H9 (cell line): ENCODE results near the gene ZNF628. TPM values are rescaled to one million over a fixed set of nuclear protein-coding genes. Genes with fewer than 3 reads are reported as not detected.

ENCODE experiments used
- DNase-seq: peaks from one replicate; pipeline ENCODE4 v3.0.0-alpha.2; 2017
- H2AFZ ChIP-seq: one replicate; pipeline ENCODE4 v1.6.1; 2013; ENCODE audit warnings: mild to moderate bottlenecking, low read length, control low read depth, moderate library complexity
- H2AK5ac ChIP-seq: 2 replicates; pipeline ENCODE4 v1.6.1; 2013; ENCODE audit warnings: low read length, control low read depth, mixed read lengths; ENCODE audit not compliant: insufficient read length
- H2BK120ac ChIP-seq: one replicate; pipeline ENCODE4 v1.6.1; 2013; ENCODE audit warnings: low read depth, mild to moderate bottlenecking, low read length, control low read depth, inconsistent platforms; ENCODE audit not compliant: poor library complexity, severe bottlenecking
- H2BK12ac ChIP-seq: 2 replicates; pipeline ENCODE4 v1.6.1; 2013; ENCODE audit warnings: low read length, control low read depth, mixed read lengths, low read depth; ENCODE audit not compliant: insufficient read length
- H2BK15ac ChIP-seq: 2 replicates; pipeline ENCODE4 v1.6.1; 2013; ENCODE audit warnings: low read depth, low read length, control low read depth
- H2BK20ac ChIP-seq: one replicate; pipeline ENCODE4 v1.6.1; 2013; ENCODE audit warnings: low read depth, mild to moderate bottlenecking, low read length, control low read depth, inconsistent platforms; ENCODE audit not compliant: poor library complexity, severe bottlenecking
- H2BK5ac ChIP-seq: 2 replicates; pipeline ENCODE4 v1.6.1; 2013; ENCODE audit warnings: low read length, control low read depth, mixed read lengths; ENCODE audit not compliant: insufficient read length
- H3K14ac ChIP-seq: 2 replicates; pipeline ENCODE4 v1.6.1; 2013; ENCODE audit warnings: low read length, control low read depth; ENCODE audit not compliant: insufficient read depth
- H3K18ac ChIP-seq: 2 replicates; pipeline ENCODE4 v1.6.1; 2013; ENCODE audit warnings: low read depth, mild to moderate bottlenecking, mixed read lengths, low read length, control low read depth; ENCODE audit not compliant: insufficient read length
- H3K23ac ChIP-seq: 2 replicates; pipeline ENCODE4 v1.6.1; 2013; ENCODE audit warnings: low read length, control low read depth, mixed read lengths, low read depth; ENCODE audit not compliant: insufficient read length
- H3K23me2 ChIP-seq: 2 replicates; pipeline ENCODE4 v1.6.1; 2013; ENCODE audit warnings: low read depth, mild to moderate bottlenecking, mixed read lengths, low read length, control low read depth; ENCODE audit not compliant: insufficient read length, poor library complexity, severe bottlenecking
- H3K27ac ChIP-seq: 2 replicates; pipeline ENCODE4 v1.5.1; 2013; ENCODE audit warnings: low read length, control low read depth, mixed read lengths, low read depth; ENCODE audit not compliant: insufficient read length
- H3K27me3 ChIP-seq: 2 replicates; pipeline ENCODE4 v1.6.1; 2013; ENCODE audit warnings: low read length, control low read depth, inconsistent platforms; ENCODE audit not compliant: insufficient read depth
- H3K4ac ChIP-seq: 2 replicates; pipeline ENCODE4 v1.6.1; 2013; ENCODE audit warnings: low read depth, mild to moderate bottlenecking, control low read depth, inconsistent platforms, low read length, moderate library complexity
- H3K4me1 ChIP-seq: 2 replicates; pipeline ENCODE4 v1.6.1; 2013; ENCODE audit warnings: low read length, control low read depth, inconsistent platforms; ENCODE audit not compliant: insufficient read depth
- H3K4me2 ChIP-seq: 2 replicates; pipeline ENCODE4 v1.6.1; 2013; ENCODE audit warnings: low read length, control low read depth, mixed read lengths; ENCODE audit not compliant: insufficient read length, insufficient read depth
- H3K56ac ChIP-seq: 2 replicates; pipeline ENCODE4 v1.6.1; 2013; ENCODE audit warnings: low read depth, mild to moderate bottlenecking, mixed read lengths, low read length, control low read depth; ENCODE audit not compliant: insufficient read length
- H3K79me1 ChIP-seq: 2 replicates; pipeline ENCODE4 v1.6.1; 2013; ENCODE audit warnings: low read depth, mild to moderate bottlenecking, moderate library complexity, low read length, control low read depth, inconsistent platforms; ENCODE audit not compliant: insufficient read depth, poor library complexity, severe bottlenecking
- H3K79me2 ChIP-seq: 2 replicates; pipeline ENCODE4 v1.6.1; 2013; ENCODE audit warnings: low read length, control low read depth, inconsistent platforms; ENCODE audit not compliant: insufficient read depth
- H3K9ac ChIP-seq: 2 replicates; pipeline ENCODE4 v1.6.1; 2013; ENCODE audit warnings: low read length, control low read depth, mixed read lengths; ENCODE audit not compliant: insufficient read length; ENCODE audit errors: extremely low read depth
- H3K9me3 ChIP-seq: one replicate; pipeline ENCODE4 v1.6.1; 2013; ENCODE audit warnings: low read depth, low read length, inconsistent platforms; ENCODE audit not compliant: control insufficient read depth
- H3T11ph ChIP-seq: one replicate; pipeline ENCODE4 v1.6.1; 2013; ENCODE audit warnings: mild to moderate bottlenecking, low read length, control low read depth, inconsistent platforms
- H4K20me1 ChIP-seq: one replicate; pipeline ENCODE4 v1.6.1; 2013; ENCODE audit not compliant: control insufficient read depth, insufficient read length, insufficient read depth
- H4K5ac ChIP-seq: 2 replicates; pipeline ENCODE4 v1.6.1; 2013; ENCODE audit warnings: low read depth, mild to moderate bottlenecking, mixed read lengths, low read length, control low read depth; ENCODE audit not compliant: insufficient read length
- H4K8ac ChIP-seq: replicated peaks from 2 replicates; pipeline ENCODE4 v1.6.1; 2013; ENCODE audit warnings: low read length, control low read depth, mixed read lengths, low read depth; ENCODE audit not compliant: insufficient read length
- H4K91ac ChIP-seq: 2 replicates; pipeline ENCODE4 v1.6.1; 2013; ENCODE audit warnings: low read depth, mild to moderate bottlenecking, moderate library complexity, mixed read lengths, low read length, control low read depth; ENCODE audit not compliant: insufficient read length
- H3K27ac Mint-ChIP-seq, 3 experiments: 2 replicates in 2 of 3; 3 replicates in 1 of 3; pipeline ENCODE4 v1.8.0; 2020 to 2021; ENCODE audit warnings: mixed read lengths in 3 of 3, mild to moderate bottlenecking in 1 of 3, moderate library complexity in 1 of 3
- H3K27me3 Mint-ChIP-seq: 2 replicates; pipeline ENCODE4 v1.8.0; 2021; ENCODE audit warnings: low read depth, mild to moderate bottlenecking, moderate library complexity, mixed read lengths
- H3K36me3 Mint-ChIP-seq, 3 experiments: 2 replicates in 2 of 3; 3 replicates in 1 of 3; pipeline ENCODE4 v1.8.0; 2020 to 2021; ENCODE audit warnings: low read depth in 3 of 3, mixed read lengths in 3 of 3; ENCODE audit not compliant: insufficient read depth in 1 of 3
- H3K4me1 Mint-ChIP-seq, 2 experiments: 2 replicates each; pipeline ENCODE4 v1.8.0; 2020; ENCODE audit warnings: mixed read lengths in 2 of 2
- H3K4me3 Mint-ChIP-seq, 2 experiments: 2 replicates in 1 of 2; 3 replicates in 1 of 2; pipeline ENCODE4 v1.8.0; 2020 to 2021; ENCODE audit warnings: mild to moderate bottlenecking in 2 of 2, mixed read lengths in 2 of 2, moderate library complexity in 1 of 2
- H3K9me3 Mint-ChIP-seq, 2 experiments: 2 replicates in 1 of 2; 3 replicates in 1 of 2; pipeline ENCODE4 v1.8.0; 2020; ENCODE audit warnings: mild to moderate bottlenecking in 2 of 2, mixed read lengths in 2 of 2, moderate library complexity in 1 of 2
- WGBS: extraction: QIAGEN DNeasy Blood & Tissue Kit; methylation state at CpG from one replicate; pipeline ENCODE4 v1.1.7; 2013; ENCODE audit warnings: missing lambda C conversion rate, low lambda C conversion rate, mixed read lengths; ENCODE audit not compliant: insufficient read length; ENCODE audit errors: extremely low coverage; 5-methylcytosine and 5-hydroxymethylcytosine counted together
- total RNA-seq: library from RNA; stranded (reverse); gene quantifications from 2 replicates; pipeline ENCODE4 v1.2.1, GENCODE V29; 2021
- TF ChIP-seq, protein P1 (sequence below): fragments of 200-600 bp; sonication (generic); conservative IDR thresholded peaks from 3 replicates; pipeline ENCODE4 v1.8.0; 2021; ENCODE audit warnings: antibody characterized with exemption, mild to moderate bottlenecking

Gene ZNF628
- total RNA-seq, 1 experiment from 2014 or later = 16.6 TPM

DNA sequence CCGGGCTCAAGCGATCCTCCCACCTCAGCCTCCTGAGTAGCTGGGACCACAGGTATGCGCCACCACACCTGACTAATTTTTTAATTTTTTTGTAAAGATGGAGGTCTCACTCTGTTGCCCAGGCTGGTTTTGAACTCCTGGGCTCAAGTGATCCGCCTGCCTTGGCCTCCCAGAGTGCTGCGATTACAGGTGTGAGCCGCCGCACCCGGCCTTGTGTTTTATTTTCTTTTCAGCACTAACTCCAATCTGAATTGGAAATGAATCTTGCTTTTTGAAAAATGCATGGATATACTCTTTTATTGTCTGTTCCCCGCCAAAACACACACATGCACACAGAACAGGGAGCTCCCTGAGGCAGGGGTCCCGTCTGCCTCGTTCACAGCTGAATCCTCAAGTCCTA lies 13.7 kb upstream of the ZNF628 start:
- peaks cover 0 to 3% (median 2%) of the 10 kb centered on the region in 3 experiments; a peak in 4 of 7 replicates for H3K36me3 Mint-ChIP-seq
- H2BK12ac ChIP-seq = no peak overlapping the region
- no peak overlapping the region for H4K8ac ChIP-seq
- H2BK5ac ChIP-seq = no peak overlapping the region
- no peak overlapping the region for H3K4ac ChIP-seq
- H3K9ac ChIP-seq = no peak overlapping the region
- H2BK120ac ChIP-seq = no peak overlapping the region
- H3K79me2 ChIP-seq = 0 out of 2 replicates have a peak, but pooled peaks cover 4% of the 10 kb centered on the region
- no peak overlapping the region for H3T11ph ChIP-seq
- no peaks in the 10 kb centered on the region for H4K20me1 ChIP-seq
- H3K9me3 Mint-ChIP-seq = 0 out of 5 replicates have a peak, but pooled peaks cover 0 to 3% of the 10 kb centered on the region in 2 experiments
- H3K4me1 ChIP-seq = peaks cover 5% of the 10 kb centered on the region; the same call in 1 of the 2 replicates
- H3K9me3 ChIP-seq = no peaks in the 10 kb centered on the region
- H3K23me2 ChIP-seq = peaks cover 5% of the 10 kb centered on the region
- no peak overlapping the region for H4K5ac ChIP-seq
- no peak overlapping the region for H3K56ac ChIP-seq
- no peak overlapping the region for H3K23ac ChIP-seq
- H3K4me2 ChIP-seq = no peak overlapping the region
- H2AK5ac ChIP-seq = no peak overlapping the region
- no peak overlapping the region for H3K27ac ChIP-seq
- H3K27ac Mint-ChIP-seq = no peak overlapping the region; a peak in 1 of 7 replicates
- H3K79me1 ChIP-seq = no peaks in the 10 kb centered on the region
- TF ChIP-seq, protein P1, sequence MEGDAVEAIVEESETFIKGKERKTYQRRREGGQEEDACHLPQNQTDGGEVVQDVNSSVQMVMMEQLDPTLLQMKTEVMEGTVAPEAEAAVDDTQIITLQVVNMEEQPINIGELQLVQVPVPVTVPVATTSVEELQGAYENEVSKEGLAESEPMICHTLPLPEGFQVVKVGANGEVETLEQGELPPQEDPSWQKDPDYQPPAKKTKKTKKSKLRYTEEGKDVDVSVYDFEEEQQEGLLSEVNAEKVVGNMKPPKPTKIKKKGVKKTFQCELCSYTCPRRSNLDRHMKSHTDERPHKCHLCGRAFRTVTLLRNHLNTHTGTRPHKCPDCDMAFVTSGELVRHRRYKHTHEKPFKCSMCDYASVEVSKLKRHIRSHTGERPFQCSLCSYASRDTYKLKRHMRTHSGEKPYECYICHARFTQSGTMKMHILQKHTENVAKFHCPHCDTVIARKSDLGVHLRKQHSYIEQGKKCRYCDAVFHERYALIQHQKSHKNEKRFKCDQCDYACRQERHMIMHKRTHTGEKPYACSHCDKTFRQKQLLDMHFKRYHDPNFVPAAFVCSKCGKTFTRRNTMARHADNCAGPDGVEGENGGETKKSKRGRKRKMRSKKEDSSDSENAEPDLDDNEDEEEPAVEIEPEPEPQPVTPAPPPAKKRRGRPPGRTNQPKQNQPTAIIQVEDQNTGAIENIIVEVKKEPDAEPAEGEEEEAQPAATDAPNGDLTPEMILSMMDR = no peak
- H4K91ac ChIP-seq = no peak overlapping the region
- peaks cover 13% of the 10 kb centered on the region for H3K27me3 Mint-ChIP-seq
- no peak overlapping the region for H2AFZ ChIP-seq
- H2BK20ac ChIP-seq = no peak overlapping the region
- H3K27me3 ChIP-seq = no peaks in the 10 kb centered on the region
- H3K4me1 Mint-ChIP-seq = peaks cover 22 to 36% of the 10 kb centered on the region in 2 experiments
- no peak for DNase-seq
- no peak overlapping the region for H3K18ac ChIP-seq
- H2BK15ac ChIP-seq = no peak overlapping the region
- H3K4me3 Mint-ChIP-seq = peak overlapping the region in 1 of 2 experiments; percentile 90; a peak in 3 of 5 replicates
- no peak overlapping the region for H3K14ac ChIP-seq
- WGBS = no CpG with 5 or more reads among the region's 11 CpGs
